IPS-20b (cell line): ENCODE data around the gene DNAH7.

Experiments used
- H3K27ac ChIP-seq: one replicate; pipeline ENCODE4 v1.5.1; 2013; ENCODE audit warnings: low read length
- H3K27me3 ChIP-seq: 2 replicates; pipeline ENCODE4 v1.6.1; 2013; ENCODE audit warnings: mild to moderate bottlenecking, low read length, inconsistent platforms; ENCODE audit not compliant: insufficient read depth
- H3K36me3 ChIP-seq: 2 replicates; pipeline ENCODE4 v1.6.1; 2013; ENCODE audit warnings: low read depth, mild to moderate bottlenecking, inconsistent platforms, low read length, moderate library complexity; ENCODE audit not compliant: insufficient read depth
- H3K4me1 ChIP-seq: 2 replicates; pipeline ENCODE4 v1.6.1; 2013; ENCODE audit warnings: mild to moderate bottlenecking, control low read depth, inconsistent platforms, low read length, moderate library complexity; ENCODE audit not compliant: insufficient read depth
- H3K4me3 ChIP-seq: 2 replicates; pipeline ENCODE4 v1.5.1; 2013; ENCODE audit warnings: mild to moderate bottlenecking, low read length, inconsistent platforms
- H3K9ac ChIP-seq: 2 replicates; pipeline ENCODE4 v1.6.1; 2013; ENCODE audit warnings: low read depth, mild to moderate bottlenecking, inconsistent platforms, low read length, moderate library complexity
- H3K9me3 ChIP-seq: 2 replicates; pipeline ENCODE4 v1.6.1; 2013; ENCODE audit warnings: mild to moderate bottlenecking, low read depth, low read length, inconsistent platforms; ENCODE audit not compliant: insufficient read depth

The DNAH7 gene

DNA sequence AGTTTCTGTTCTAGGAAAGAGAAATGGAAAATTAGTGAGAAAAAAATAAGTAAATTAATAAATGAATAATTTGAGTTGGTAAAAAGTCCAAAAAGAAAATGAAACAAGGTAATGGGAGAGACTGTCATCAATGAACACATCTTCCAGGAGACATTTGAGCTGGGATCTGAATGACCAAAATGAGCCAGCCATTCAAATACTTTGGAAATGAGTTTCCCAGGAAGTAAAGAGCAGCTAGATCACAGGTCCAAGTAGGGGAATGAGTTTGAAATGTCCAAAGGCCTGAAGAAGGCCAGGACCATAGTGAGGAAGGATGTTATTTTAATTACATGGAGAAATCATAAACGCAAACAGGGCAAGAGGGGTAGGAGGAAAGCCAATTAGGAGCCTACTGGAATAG lies 6.6 kb upstream of the DNAH7 start:
- no peak overlapping the region for H3K9ac ChIP-seq
- no peak overlapping the region for H3K4me3 ChIP-seq
- no peaks in the 10 kb centered on the region for H3K9me3 ChIP-seq
- peaks cover 24% of the 10 kb centered on the region for H3K27me3 ChIP-seq
- no peak overlapping the region for H3K27ac ChIP-seq
- H3K4me1 ChIP-seq, result no peaks in the 10 kb centered on the region
- H3K36me3 ChIP-seq, result no peaks in the 10 kb centered on the region

DNA sequence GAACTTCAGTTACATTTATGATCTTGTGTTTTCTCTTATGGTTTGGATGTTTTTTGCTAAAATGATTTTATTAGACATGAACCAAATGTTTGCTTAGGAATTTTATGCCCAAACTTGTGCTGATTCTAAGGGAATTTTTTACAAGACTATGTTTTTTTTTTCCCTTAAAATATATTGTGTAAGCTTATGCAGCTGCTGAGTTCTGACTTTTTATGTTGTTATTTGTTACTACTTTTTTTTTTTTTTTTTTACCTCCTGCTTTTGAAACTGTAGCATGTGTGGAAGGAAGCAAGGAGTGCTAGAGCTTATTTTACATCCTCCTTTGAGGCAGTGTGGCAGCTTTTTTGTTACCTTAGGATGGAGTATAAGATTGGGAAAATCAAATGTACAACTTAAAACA lies 6.0 kb upstream of the DNAH7 start:
- no peaks in the 10 kb centered on the region for H3K9me3 ChIP-seq
- no peaks in the 10 kb centered on the region for H3K4me1 ChIP-seq
- no peak overlapping the region for H3K9ac ChIP-seq
- H3K27me3 ChIP-seq, result peaks cover 24% of the 10 kb centered on the region
- no peaks in the 10 kb centered on the region for H3K36me3 ChIP-seq
- no peak overlapping the region for H3K4me3 ChIP-seq
- no peak overlapping the region for H3K27ac ChIP-seq

DNA sequence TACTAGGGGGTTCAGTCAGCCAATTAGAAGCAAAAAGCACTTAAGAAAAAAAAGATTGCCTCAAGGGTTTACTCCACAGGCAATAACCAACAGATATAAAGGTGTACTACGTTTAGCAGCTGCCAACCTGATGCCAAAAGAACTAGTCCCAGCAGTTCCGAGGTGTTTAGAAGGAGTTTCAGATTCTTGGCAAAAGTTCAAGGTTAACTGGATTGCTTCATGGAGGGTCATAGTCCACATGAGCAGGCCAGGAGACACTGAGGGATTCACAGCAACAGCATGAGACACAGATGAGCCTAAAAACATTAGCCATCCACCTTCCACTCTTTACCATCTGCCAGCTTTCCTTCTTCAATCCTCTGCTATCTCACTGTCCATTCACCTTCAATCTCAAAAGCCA lies 4.9 kb upstream of the DNAH7 start:
- Histone ChIP-seq H3K4me3 (no peak overlapping the region), H3K9me3 (no peaks in the 10 kb centered on the region), H3K27me3 (peaks cover 24% of the 10 kb centered on the region), H3K27ac (no peak overlapping the region), H3K36me3 (no peaks in the 10 kb centered on the region), H3K9ac (no peak overlapping the region), H3K4me1 (no peaks in the 10 kb centered on the region)

DNA sequence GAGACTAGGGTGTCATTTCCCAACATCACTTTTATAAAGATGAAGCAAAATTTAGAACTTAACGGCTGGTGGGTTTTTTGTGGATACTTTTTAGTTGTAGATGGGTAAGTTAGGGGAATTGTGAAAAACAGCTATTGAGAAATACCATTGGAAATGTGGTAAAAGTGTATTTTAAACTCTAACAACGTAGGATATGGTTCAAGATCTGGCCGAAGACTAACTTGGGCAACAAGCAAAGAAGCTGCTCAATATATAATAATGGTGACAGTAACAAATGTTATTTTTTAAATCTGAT lies 1.6 kb downstream of the DNAH7 start:
- no peak overlapping the region for H3K4me3 ChIP-seq
- H3K27me3 ChIP-seq, result 0 out of 2 replicates have a peak, but pooled peaks cover 8% of the 10 kb centered on the region
- no peak overlapping the region for H3K9ac ChIP-seq
- no peaks in the 10 kb centered on the region for H3K36me3 ChIP-seq
- no peaks in the 10 kb centered on the region for H3K4me1 ChIP-seq
- no peaks in the 10 kb centered on the region for H3K9me3 ChIP-seq
- no peak overlapping the region for H3K27ac ChIP-seq

DNA sequence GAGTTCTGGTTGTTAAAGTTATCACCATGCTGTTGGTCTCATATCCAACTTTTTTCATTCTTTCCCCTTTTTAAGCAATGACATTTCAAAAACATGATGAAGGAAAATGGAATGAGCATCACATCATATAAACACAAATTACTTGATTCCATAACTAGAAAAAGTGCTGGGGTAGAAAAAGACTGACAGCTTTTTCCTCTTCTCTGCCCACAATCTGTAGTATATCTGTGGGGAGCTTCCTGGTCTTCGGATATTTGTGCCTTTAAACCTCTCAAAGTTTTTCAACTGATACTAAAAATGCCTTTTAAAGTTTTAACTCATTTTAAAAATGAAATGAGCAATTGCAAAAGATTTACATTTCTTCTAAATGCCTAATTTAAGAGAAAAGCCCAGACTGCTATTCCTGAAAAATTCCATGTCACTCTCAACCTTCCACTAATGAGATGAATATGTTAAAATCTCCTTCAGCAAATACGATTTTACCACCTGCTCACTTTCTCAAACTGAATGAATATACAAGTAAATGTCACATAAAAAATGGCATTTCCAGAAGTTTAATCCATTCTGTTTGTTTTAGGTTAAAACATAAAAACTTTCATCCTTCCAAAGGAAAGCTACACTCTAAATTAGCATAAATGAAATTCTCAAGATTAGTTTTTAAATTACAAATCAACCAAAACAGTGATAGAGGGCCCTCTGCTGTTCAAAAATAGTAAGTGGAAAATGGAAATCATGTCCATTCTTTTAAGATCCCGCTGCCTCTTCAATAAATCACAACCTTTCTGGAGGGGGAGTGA lies 2.1 kb downstream of the DNAH7 start:
- Histone ChIP-seq H3K36me3 (no peaks in the 10 kb centered on the region), H3K27me3 (0 out of 2 replicates have a peak, but pooled peaks cover 2% of the 10 kb centered on the region), H3K4me3 (no peak overlapping the region), H3K27ac (no peak overlapping the region), H3K9me3 (no peaks in the 10 kb centered on the region), H3K4me1 (no peaks in the 10 kb centered on the region), H3K9ac (no peak overlapping the region)

DNA sequence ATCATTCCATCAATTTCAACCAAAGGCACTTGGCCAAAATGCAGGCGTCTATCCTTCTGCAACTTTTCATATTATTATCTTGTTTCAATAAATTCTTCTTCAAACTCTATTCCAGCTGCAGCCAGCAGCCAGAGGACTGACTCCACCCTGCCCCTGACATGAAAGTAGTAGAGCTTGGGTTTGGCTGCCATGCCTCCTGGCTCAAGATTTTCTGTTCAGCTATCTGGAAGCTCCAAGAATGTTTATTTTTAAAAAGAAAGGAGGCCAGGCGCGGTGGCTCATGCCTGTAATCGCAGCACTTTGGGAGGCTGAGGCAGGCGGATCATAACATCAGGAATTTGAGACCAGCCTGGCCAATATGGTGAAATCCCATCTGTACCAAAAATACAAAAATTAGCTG lies 4.9 kb downstream of the DNAH7 start:
- no peaks in the 10 kb centered on the region for H3K9me3 ChIP-seq
- no peak overlapping the region for H3K9ac ChIP-seq
- no peak overlapping the region for H3K4me3 ChIP-seq
- peaks cover 10% of the 10 kb centered on the region; the same call in 1 of the 2 replicates for H3K4me1 ChIP-seq
- no peak overlapping the region for H3K27ac ChIP-seq
- H3K36me3 ChIP-seq, result no peaks in the 10 kb centered on the region
- no peaks in the 10 kb centered on the region for H3K27me3 ChIP-seq

DNA sequence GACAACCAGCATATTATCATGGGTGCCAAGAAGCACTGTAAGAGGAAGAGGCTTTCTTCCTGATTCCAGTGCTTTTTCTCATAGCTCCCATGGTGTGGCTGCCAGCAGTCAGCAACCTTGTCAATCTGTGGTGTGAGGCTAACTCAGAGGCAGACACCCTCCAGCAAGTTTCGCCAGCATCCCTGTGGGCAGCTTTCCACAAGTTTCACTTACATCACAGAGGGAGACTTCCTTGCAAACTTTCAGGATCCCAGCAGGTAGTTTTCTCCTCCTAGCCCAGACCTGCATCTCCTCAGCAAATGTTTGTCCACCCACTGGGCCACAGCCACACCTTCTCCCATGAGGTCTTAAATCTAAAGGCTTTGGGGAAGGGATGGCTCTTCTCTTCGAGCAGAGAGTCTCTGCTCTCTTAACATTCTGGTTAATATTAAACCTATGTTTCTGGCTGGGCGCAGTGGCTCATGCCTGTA lies 9.1 kb downstream of the DNAH7 start:
- H3K27ac ChIP-seq, result no peak overlapping the region
- H3K9me3 ChIP-seq, result no peaks in the 10 kb centered on the region
- H3K36me3 ChIP-seq, result no peaks in the 10 kb centered on the region
- H3K9ac ChIP-seq, result no peak overlapping the region
- peaks cover 10% of the 10 kb centered on the region; the same call in 1 of the 2 replicates for H3K4me1 ChIP-seq
- H3K27me3 ChIP-seq, result no peaks in the 10 kb centered on the region
- H3K4me3 ChIP-seq, result no peak overlapping the region

DNA sequence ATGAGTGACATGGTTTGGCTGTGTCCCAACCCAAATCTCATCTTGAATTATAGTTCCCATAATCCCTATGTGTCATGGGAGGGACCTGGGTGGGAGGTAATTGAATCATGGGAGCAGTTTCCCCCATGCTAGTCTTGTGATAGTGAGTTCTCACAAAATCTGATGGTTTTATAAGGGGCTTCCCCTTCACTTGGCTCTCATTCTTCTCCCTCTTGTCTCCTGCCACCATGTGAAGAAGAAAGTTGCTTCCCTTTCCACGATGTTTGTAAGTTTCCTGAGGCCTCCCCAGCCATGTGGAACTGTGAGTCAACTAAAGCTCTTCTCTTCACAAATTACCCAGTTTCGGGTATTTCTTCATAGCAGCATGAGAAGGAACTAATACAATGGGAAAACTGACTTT lies 14.0 kb downstream of the DNAH7 start:
- H3K9ac ChIP-seq, result no peak overlapping the region
- peaks cover 4% of the 10 kb centered on the region; the same call in 1 of the 2 replicates for H3K4me1 ChIP-seq
- H3K27me3 ChIP-seq, result no peaks in the 10 kb centered on the region
- no peak overlapping the region for H3K4me3 ChIP-seq
- H3K9me3 ChIP-seq, result no peaks in the 10 kb centered on the region
- no peak overlapping the region for H3K27ac ChIP-seq
- no peaks in the 10 kb centered on the region for H3K36me3 ChIP-seq

DNA sequence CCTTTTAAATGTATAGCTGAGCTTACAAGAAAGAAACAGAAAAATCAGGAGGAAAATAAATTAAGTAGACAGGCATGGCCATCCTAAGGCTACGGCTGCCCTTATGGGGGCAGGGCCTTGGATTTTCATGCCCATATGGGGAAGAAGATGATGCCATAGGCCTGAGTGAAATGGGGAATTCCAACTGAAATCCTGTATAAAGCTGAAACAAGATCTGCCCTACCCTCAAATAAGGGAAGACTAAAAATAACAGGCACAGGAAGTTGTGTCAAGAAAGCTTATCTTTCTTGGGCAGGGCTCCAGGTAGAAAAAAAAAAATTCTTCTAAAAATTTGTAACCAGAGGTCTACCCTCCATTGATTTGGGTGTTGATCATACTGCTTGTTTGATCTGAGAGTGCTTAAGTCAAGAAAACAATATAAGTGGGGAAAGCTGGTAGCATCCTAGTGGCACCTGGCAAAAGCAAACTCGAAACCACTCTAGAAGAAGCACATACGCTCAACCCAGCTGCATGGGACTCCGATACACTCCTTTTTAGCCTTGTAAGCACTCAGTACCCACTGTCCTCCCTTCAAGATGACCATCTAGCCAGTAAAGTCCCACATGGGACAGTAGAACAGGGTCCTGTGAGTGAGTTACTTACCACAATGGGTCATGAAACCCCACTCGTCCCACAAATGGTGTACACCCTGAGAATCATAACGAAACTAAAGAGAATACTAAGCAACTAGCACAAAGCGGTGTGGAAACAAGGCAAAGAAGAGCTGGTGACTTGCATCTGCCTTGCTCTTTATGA lies 22.3 kb downstream of the DNAH7 start:
- no peaks in the 10 kb centered on the region for H3K27me3 ChIP-seq
- no peaks in the 10 kb centered on the region for H3K36me3 ChIP-seq
- H3K9me3 ChIP-seq, result no peaks in the 10 kb centered on the region
- H3K27ac ChIP-seq, result no peak overlapping the region
- no peaks in the 10 kb centered on the region for H3K4me1 ChIP-seq
- no peak overlapping the region for H3K4me3 ChIP-seq
- H3K9ac ChIP-seq, result no peak overlapping the region

DNA sequence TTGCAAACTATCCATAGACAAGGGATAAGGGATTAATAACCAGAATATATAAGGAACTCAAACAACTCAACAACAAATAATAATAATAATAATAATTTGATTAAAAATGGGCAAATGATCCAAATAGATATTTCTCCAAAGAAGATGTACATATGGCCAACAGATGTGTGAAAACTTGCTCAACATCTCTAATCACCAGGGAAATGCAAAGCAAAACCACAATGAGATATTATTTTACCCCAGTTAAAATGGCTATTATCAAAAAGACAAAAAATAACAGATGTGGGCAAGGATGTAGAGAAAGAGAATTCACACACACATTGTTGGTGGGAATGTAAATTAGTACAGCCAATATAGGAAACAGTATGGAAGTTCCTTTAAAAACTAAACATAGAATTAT lies 26.9 kb downstream of the DNAH7 start:
- H3K9me3 ChIP-seq, result peaks cover 5% of the 10 kb centered on the region; the same call in 1 of the 2 replicates

DNA sequence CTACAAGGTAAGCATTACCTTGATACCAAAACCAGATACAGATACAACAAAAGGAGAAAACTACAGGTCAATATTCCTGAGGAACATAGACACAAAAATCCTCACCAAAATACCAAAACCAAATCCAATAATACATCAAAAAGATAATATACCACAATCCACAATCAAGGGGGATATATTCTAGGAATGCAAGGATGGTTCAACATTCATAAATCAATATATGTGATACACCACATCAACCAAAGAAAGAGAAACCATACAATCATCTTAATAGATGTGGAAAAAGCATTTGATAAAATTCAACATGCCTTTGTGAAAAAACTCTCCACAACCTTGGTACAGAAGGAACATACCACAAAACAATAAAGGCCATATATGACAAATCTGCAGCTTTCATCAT lies 28.4 kb downstream of the DNAH7 start:
- no peak overlapping the region for H3K27ac ChIP-seq
- no peak overlapping the region for H3K4me3 ChIP-seq
- H3K9ac ChIP-seq, result no peak overlapping the region
- no peaks in the 10 kb centered on the region for H3K36me3 ChIP-seq
- no peaks in the 10 kb centered on the region for H3K27me3 ChIP-seq
- peaks cover 5% of the 10 kb centered on the region; the same call in 1 of the 2 replicates for H3K9me3 ChIP-seq
- H3K4me1 ChIP-seq, result no peaks in the 10 kb centered on the region

More for the DNA sequence above, 26.9 kb downstream of the DNAH7 start:
- H3K4me3 ChIP-seq, result no peak overlapping the region
- H3K4me1 ChIP-seq, result no peaks in the 10 kb centered on the region
- H3K27me3 ChIP-seq, result no peaks in the 10 kb centered on the region
- no peak overlapping the region for H3K9ac ChIP-seq
- no peaks in the 10 kb centered on the region for H3K36me3 ChIP-seq
- H3K27ac ChIP-seq, result no peak overlapping the region

DNA sequence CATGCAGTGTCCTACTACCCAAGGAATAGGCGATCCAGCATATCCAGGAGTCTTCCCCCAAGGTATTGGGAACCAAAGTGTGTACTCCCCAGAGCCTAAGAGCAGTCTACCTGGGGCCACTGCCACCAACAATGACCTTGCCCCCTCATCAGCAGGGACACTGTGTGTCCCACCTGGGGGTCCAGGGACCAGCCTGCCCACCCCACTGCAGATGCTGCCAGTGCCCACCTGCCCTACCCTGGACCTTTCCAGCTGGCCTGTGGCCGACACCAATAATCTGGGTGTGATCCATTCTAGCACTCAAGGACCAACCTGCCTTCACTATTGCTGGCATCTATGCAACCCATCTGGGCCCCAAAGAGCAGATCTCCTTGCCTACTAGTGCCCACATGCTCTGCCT lies 32.2 kb downstream of the DNAH7 start:
- Histone ChIP-seq H3K4me3 (no peak overlapping the region), H3K27me3 (no peaks in the 10 kb centered on the region), H3K9ac (no peak overlapping the region), H3K36me3 (no peaks in the 10 kb centered on the region), H3K27ac (no peak overlapping the region), H3K4me1 (no peaks in the 10 kb centered on the region), H3K9me3 (peaks cover 5% of the 10 kb centered on the region; the same call in 1 of the 2 replicates)
